ENCODE data around the gene CSF1R.
"Not testable (repeated sequence)": the region's sequence is repeated elsewhere in the genome, so short reads cannot be mapped to it uniquely, and the experiment has no call there.

CSF1R gene

GRCh38 chr5:150103678-150104549 is 17.6 kb upstream of the CSF1R start:
- no peak for DNase-seq (ENCODE audit: low read depth)

DNA sequence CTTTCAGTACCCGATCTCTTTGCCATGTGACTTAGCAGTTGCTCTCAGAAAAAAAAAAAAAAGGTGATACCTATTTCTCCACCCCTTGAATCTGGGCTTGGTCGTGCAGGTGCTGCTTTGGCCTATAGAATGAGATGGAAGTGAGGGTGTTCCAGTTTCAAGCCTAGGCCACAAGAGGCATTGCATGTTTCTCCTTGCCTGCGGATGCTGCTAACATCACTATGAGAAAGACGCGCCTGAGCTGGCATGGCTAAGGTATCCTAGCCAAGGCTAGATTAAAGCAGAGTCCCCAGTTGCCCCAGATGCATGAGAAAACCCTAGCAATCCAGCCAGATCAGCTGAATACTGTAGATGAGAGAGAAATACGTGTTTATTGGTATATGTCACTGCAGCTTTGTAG is 14.7 kb upstream of the CSF1R start:
- no peak for DNase-seq (ENCODE audit: low read depth)

- DNase-seq (ENCODE audit: low read depth) = no peak
These were observed 10.8 kb upstream of the CSF1R start for GRCh38 chr5:150097152-150097551.

- no peak for DNase-seq (ENCODE audit: low read depth)
These were observed 5.9 kb upstream of the CSF1R start for GRCh38 chr5:150092159-150092787.

DNA sequence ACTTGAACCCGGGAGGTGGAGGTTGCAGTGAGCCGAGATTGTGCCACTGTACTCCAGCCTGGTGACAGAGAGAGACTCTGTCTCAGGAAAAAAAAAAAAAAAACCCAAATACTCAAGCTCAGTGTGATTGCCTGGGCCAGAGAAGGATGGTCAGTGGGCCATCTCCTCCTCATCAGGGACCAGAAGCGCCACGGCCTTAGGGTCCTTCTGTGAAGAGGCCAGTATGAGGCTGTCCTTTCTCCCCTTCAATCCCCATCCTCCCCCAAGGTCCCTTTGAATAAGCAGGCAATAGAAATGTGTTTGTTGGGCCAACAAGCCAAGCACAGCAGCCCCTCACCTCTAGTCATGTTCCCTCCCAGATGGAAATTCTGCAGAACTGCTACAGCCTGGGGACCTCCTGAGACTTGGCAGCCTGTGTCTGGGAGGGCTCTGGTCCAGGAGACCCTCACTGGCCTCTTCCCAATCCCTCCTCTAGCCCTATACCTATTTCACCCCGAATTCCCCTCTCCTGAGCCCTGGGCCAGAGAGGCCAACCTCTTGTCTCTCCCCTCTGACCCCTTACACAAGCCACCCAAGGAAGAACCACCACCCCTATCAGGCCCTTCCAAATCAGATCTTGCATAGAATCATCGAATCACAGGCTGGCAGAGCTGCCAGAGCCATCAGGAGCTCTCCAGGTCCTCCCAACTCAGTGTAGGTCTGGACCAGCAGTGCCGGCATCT is 1.0 kb downstream of the CSF1R start:
- no peak for DNase-seq (ENCODE audit: low read depth)

DNA sequence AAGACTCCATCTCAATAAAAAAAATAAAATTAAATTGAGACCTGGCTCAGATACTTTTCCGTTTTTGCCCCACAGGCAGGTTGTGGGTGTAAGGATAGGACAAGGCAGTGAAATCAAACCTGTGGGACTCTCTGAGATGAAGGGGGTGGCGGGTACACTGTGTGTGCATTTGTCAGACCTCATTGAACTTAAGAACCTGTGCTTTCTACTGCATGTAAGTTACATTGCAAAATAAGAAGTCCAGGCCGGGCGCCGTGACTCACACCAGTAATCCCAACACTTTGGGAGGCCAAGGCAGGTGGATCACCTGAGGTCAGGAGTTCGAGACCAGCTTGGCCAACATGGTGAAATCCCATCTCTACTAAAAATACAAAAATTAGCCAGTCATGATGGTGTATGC is 1.6 kb downstream of the CSF1R start:
- not testable (repeated sequence) for DNase-seq (ENCODE audit: low read depth)

- no peak for DNase-seq (ENCODE audit: low read depth)
These were observed 3.5 kb downstream of the CSF1R start for GRCh38 chr5:150082889-150083288.

DNA sequence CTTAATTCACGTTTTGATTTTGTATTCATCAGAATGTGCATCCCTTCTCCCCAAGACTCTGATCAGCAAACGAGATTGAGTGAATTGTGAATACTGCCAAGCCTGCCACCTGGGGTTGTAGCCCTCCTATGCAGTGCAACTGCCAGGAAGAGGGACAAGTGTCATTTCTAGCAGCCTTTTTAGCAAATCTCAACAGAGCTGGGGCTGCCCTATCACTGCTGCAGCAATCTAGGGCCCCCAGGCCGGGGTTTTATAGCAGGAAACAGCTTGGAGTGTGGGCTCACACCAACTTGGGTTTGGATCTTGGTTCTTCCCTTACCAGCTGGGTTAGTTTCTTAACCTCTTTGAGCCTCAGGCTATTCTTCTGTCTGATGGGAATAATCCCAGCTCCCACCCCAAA is 4.0 kb downstream of the CSF1R start:
- no peak for DNase-seq (ENCODE audit: low read depth)

GRCh38 chr5:150081541-150082283 is 4.6 kb downstream of the CSF1R start:
- DNase-seq (ENCODE audit: low read depth) = no peak

DNA sequence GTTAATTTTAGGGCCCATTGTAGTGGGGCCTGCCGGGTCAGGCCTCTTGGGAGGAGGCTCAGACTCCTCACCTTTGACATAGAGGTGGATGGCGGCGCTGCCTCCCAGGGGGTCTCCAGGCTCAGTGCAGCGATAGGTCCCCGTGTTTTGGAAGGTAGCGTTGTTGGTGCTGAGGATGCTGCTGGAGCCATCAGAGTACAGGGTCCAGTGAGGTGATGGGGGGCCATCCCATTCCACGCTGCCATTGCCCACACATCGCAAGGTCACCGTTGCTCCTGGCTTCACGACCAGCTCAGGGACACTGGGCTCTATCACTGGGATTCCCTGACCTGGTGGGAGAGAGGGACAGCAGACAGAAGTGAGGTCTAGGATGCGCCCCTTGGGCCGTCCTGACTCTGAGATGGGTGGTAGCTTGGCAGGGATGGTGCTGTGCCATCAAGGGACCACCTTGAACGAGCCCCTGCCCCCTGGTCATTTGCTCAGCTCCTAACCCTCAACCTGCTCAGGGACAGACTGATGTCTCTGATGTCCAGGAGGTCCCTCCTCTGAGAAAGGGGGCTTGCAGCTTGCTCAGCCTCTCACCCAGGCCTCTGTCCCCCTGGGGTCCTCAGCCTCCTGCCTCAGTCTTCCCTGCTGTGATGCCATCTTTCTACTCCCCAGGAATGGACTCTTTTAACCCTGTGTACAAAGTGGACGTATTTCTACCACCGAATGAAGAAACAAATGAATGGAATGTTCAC is 5.5 kb downstream of the CSF1R start:
- no peak for DNase-seq (ENCODE audit: low read depth)

GRCh38 chr5:150079909-150080461 is 6.4 kb downstream of the CSF1R start:
- no peak for DNase-seq (ENCODE audit: low read depth)

DNA sequence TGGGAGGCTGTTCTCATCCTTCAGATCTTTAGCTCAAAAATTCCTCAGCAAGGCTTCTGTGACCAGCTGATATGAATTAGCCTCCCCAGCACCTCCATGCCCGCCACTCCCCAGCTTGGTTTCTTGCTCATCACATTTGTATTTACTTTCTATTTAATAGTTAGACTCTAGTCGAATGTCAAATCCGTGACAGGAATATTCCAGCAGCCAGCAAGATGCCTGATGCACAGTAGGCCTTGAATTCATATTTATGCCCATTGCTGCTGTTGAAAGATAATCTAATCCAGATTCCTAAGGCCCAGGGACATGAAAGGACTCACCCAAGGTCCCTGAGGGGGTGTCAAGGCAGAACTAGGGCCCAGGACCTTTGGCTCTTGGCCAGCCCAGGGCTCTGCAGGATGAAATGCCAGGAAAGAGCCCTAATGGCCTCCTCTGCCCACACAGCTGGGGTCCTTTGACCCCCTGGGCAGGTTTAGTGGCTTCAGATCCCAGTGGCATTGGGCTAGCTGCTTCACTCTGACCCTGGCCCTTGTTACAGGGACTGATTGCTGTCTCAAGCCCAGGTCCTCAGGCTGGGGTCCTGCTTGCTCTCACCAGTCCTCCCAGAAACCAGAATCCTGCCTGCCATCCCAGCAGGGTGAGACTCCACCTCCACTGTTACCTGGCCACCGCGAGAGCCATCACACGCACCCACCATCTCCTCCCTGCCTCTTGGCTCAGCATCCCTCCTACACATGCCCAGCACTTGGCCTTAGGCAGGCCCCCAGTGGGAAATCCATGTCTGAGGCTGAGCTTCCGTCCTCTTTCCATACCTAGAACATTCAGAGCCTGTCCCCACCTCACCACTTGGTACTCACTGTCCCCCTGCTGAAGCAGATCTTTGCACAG is 7.3 kb downstream of the CSF1R start:
- DNase-seq (ENCODE audit: low read depth) = no peak

- no peak for DNase-seq (ENCODE audit: low read depth)
These were observed 8.2 kb downstream of the CSF1R start for GRCh38 chr5:150077996-150078801.

GRCh38 chr5:150077060-150077459 is 9.3 kb downstream of the CSF1R start:
- no peak for DNase-seq (ENCODE audit: low read depth)

DNA sequence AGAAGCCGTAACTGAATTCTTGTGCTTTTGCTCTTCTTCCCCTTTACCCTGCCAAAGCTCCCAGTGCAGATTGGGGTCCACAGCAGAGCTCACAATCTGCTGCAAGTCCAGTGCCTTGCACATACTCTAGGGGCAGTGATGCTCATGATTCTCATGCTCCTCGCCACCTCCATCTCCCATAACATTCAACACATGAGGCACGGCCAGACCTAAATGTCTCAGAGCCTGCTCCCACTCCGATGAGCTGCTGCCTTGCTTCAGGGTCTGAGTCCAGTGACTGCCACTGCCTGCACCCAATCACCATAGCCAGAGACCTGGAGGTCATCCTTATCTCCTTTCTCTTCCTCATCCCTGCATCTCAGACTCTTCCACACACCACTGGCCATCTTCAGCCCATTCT is 10.5 kb downstream of the CSF1R start:
- no peak for DNase-seq (ENCODE audit: low read depth)

- DNase-seq (ENCODE audit: low read depth) = no peak
These were observed 11.1 kb downstream of the CSF1R start for GRCh38 chr5:150075233-150075632.

DNA sequence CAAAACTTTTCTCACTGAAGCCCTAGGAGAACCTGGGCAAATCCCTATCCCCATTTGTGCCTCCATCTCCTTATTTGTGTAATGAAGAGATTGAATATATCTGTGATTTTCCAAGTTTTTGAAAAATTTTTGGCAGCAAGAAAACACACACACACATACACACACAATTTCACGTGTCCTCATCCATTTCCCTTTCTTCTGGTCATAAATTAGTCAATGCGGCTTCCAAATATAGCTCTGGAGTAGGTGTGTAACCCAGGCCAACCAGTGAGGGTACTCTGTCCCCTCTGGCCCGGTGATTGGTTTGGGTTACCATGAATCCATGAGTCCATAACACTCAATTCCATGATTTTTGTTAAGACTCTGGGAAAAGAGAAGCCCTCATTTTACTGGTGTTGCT is 12.7 kb downstream of the CSF1R start:
- DNase-seq (ENCODE audit: low read depth) = no peak

DNA sequence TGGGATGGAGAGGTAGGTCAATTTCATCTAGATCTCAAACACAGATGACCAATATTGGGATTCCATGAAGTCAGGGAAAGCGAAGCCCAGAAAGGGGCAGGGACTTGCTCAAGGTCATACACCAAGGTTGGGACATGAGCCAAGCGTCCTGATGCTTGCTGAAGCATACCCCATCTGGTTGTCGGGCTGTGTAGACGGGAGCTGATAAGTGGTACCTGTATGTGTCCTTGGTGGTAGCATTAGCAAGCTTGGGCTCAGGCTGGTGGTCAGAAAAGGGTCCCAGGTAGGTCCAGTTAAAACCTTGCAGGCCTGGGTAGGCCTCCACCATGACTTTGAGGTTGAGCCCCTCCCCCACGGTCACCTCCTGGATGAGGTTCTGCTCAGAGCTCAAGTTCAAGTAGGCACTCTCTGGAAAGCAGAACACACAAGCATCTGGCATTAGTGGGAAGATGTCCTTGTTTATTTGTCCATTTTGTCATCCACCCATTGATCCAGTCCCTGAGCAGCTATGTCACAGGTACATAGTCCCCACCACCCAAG is 13.2 kb downstream of the CSF1R start:
- DNase-seq (ENCODE audit: low read depth) = no peak

- DNase-seq (ENCODE audit: low read depth) = no peak
These were observed 15.5 kb downstream of the CSF1R start for GRCh38 chr5:150070821-150071220.

Data from ELR (cell line).